OCI-LY3 (cell line): Measurements from ENCODE around the gene FAM219A.

Experiments
- H2AFZ ChIP-seq: fragments of 200-600, 300-600 bp; shearing (Covaris generic); 2 replicates; pipeline ENCODE4 v1.6.0; 2014; ENCODE audit warnings: antibody characterized with exemption, low read depth, low read length
- H3K27ac ChIP-seq: fragments of 200-600, 300-600 bp; sonication (generic); 2 replicates; pipeline ENCODE4 v1.5.1; 2014; ENCODE audit warnings: mild to moderate bottlenecking, low read length, moderate library complexity, mixed read lengths
- H3K27me3 ChIP-seq: fragments of 200-600, 300-600 bp; sonication (generic); 2 replicates; pipeline ENCODE4 v1.6.1; 2014; ENCODE audit warnings: low read depth, low read length, mixed read lengths
- H3K36me3 ChIP-seq: fragments of 200-600, 300-600 bp; sonication (generic); replicated peaks from 2 replicates; pipeline ENCODE3; 2014; ENCODE audit warnings: low read depth, low read length, mixed read lengths
- H3K4me1 ChIP-seq: fragments of 300-600, 200-600 bp; sonication (generic); 2 replicates; pipeline ENCODE4 v1.6.1; 2014; ENCODE audit warnings: low read length, mixed read lengths
- H3K4me2 ChIP-seq: fragments of 200-600, 300-600 bp; sonication (generic); 2 replicates; pipeline ENCODE4 v1.6.1; 2014; ENCODE audit warnings: low read length, mixed read lengths
- H3K4me3 ChIP-seq: fragments of 300-600, 200-600 bp; sonication (generic); 2 replicates; pipeline ENCODE4 v1.5.1; 2014; ENCODE audit warnings: antibody characterized with exemption, mild to moderate bottlenecking, low read length, moderate library complexity
- H3K79me2 ChIP-seq: fragments of 300-600, 200-600 bp; shearing (Covaris generic); 2 replicates; pipeline ENCODE4 v1.6.1; 2014; ENCODE audit warnings: mild to moderate bottlenecking, low read length, mixed read lengths
- H3K9ac ChIP-seq: fragments of 300-600, 200-600 bp; shearing (Covaris generic); 2 replicates; pipeline ENCODE4 v1.6.0; 2014; ENCODE audit warnings: mild to moderate bottlenecking, low read length, moderate library complexity
- H3K9me3 ChIP-seq: fragments of 200-600, 300-600 bp; shearing (Covaris generic); 2 replicates; pipeline ENCODE4 v1.6.1; 2014; ENCODE audit warnings: low read length, mixed read lengths; ENCODE audit not compliant: insufficient read depth
- H4K20me1 ChIP-seq: fragments of 200-600, 300-600 bp; sonication (generic); 2 replicates; pipeline ENCODE4 v1.6.1; 2016; ENCODE audit warnings: low read length, mixed read lengths; ENCODE audit not compliant: insufficient read depth
- EZH2phosphoT487 ChIP-seq: fragments of 200-600 bp; shearing (Covaris generic); IDR thresholded peaks from 2 replicates; pipeline ENCODE4 v1.6.1; 2018; ENCODE audit warnings: antibody characterized with exemption, mixed run types, low read depth
- TF ChIP-seq, protein P1 (sequence below): fragments of 200-600, 300-600 bp; sonication (generic); IDR thresholded peaks from 2 replicates; pipeline ENCODE4 v1.5.1; 2014; ENCODE audit warnings: antibody characterized with exemption, low read length, low read depth

Gene FAM219A

DNA sequence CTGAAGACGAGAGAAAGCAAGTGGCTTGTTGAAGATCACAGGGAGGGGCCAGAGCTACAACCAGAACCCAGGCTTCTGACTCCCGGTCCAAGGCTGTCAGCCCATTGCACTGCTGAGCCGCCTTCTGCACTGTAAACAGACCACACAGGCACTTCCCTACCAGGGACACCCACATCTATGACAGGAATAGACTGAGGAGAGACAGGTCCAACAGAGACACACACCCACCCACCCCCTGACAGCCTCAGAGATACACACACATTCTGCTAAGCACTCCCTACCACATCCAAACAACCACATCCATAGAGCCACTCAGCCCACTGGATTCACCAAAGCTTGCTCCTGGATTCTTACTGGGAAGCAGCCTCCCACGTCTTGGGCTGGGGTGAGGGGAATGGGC lies 58.6 kb downstream of the FAM219A start:
- no peak overlapping the region for H3K27ac ChIP-seq
- no peaks in the 10 kb centered on the region for H3K4me1 ChIP-seq
- H3K36me3 ChIP-seq = no peaks in the 10 kb centered on the region
- H2AFZ ChIP-seq = no peak overlapping the region
- H3K9me3 ChIP-seq = no peaks in the 10 kb centered on the region
- no peak overlapping the region for H3K4me2 ChIP-seq
- no peak overlapping the region for H3K4me3 ChIP-seq
- H3K27me3 ChIP-seq = no peaks in the 10 kb centered on the region
- H3K79me2 ChIP-seq = no peaks in the 10 kb centered on the region
- TF ChIP-seq, protein P1, sequence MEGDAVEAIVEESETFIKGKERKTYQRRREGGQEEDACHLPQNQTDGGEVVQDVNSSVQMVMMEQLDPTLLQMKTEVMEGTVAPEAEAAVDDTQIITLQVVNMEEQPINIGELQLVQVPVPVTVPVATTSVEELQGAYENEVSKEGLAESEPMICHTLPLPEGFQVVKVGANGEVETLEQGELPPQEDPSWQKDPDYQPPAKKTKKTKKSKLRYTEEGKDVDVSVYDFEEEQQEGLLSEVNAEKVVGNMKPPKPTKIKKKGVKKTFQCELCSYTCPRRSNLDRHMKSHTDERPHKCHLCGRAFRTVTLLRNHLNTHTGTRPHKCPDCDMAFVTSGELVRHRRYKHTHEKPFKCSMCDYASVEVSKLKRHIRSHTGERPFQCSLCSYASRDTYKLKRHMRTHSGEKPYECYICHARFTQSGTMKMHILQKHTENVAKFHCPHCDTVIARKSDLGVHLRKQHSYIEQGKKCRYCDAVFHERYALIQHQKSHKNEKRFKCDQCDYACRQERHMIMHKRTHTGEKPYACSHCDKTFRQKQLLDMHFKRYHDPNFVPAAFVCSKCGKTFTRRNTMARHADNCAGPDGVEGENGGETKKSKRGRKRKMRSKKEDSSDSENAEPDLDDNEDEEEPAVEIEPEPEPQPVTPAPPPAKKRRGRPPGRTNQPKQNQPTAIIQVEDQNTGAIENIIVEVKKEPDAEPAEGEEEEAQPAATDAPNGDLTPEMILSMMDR = no peak
- TF ChIP-seq EZH2phosphoT487 = no peak
- H3K9ac ChIP-seq = no peak overlapping the region
- H4K20me1 ChIP-seq = no peaks in the 10 kb centered on the region

DNA sequence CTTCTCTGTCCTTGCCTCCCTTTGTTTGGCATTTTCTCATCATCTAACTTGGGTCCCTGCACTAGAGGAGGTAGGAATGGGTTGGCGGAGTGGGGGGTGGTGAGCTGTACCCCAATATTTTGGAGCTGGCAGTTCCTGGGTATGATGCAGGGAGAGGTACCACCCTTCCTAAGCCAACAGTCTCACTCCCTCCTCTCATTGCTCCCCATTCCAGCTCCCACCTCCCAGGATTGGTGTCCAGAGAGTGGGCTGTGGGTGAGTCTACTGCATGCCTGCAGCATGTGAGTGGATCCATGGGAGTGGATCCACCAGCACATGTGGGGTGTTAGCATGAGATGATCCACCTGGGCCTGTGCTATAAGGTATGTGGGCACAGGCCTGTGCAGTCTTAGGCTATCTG lies 59.5 kb downstream of the FAM219A start:
- H3K36me3 ChIP-seq = no peaks in the 10 kb centered on the region
- H3K4me1 ChIP-seq = no peaks in the 10 kb centered on the region
- no peak overlapping the region for H2AFZ ChIP-seq
- H3K27me3 ChIP-seq = no peaks in the 10 kb centered on the region
- no peak overlapping the region for H3K4me3 ChIP-seq
- no peak overlapping the region for H3K4me2 ChIP-seq
- H3K9ac ChIP-seq = no peak overlapping the region
- H3K27ac ChIP-seq = no peak overlapping the region
- no peaks in the 10 kb centered on the region for H4K20me1 ChIP-seq
- H3K9me3 ChIP-seq = no peaks in the 10 kb centered on the region
- H3K79me2 ChIP-seq = no peaks in the 10 kb centered on the region
- TF ChIP-seq EZH2phosphoT487 = no peak
- TF ChIP-seq, protein P1 = no peak

DNA sequence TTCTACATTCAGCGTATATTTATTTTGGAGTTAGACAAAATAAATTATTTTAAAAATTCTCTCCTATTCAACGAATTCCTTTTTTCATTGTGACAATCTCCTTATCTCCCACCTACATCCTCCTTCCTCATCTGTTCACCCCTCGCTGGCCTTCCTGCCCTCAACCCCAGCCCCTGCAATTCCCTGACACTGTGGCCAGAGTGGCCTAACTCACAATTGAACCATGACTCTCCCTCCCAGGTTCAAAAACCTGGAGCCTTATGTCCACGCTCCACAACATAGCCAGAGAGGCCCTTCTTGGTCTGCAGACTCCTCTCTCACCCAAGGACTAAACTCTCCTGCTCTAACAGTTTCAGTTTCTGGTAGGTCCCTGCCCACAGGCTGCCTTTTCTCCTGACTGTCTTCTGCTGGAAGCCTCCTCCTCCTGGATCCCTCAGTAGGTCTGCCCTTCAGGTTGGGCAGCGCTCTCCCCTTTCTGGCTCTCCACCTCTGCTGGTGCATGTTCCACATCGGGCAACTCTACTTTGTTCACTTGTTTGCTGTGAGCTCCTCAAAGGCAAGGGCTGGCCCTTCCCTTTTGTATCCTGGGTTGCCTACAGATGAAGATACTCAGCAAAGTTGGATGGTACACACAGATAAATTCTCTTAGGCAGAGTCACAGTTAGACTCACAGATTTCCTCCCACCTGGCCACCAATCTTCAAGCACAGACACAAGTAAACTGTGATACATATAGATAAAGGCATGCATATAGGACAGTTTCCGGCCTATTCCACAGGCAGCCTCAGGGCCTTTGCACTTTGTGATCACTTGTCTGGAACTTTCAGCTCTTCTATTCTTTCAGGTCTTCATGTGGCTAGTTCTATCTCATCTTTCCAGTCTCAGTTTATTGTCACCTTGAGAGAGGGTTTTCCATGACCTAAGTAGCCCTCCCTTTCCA lies 61.8 kb downstream of the FAM219A start:
- H3K27me3 ChIP-seq = no peaks in the 10 kb centered on the region
- H3K4me2 ChIP-seq = no peak overlapping the region
- no peaks in the 10 kb centered on the region for H4K20me1 ChIP-seq
- H3K9ac ChIP-seq = no peak overlapping the region
- no peaks in the 10 kb centered on the region for H3K4me1 ChIP-seq
- no peaks in the 10 kb centered on the region for H3K36me3 ChIP-seq
- H2AFZ ChIP-seq = no peak overlapping the region
- no peaks in the 10 kb centered on the region for H3K79me2 ChIP-seq
- TF ChIP-seq EZH2phosphoT487 = no peak
- TF ChIP-seq, protein P1 = no peak
- H3K27ac ChIP-seq = no peak overlapping the region
- H3K4me3 ChIP-seq = no peak overlapping the region
- H3K9me3 ChIP-seq = no peaks in the 10 kb centered on the region

DNA sequence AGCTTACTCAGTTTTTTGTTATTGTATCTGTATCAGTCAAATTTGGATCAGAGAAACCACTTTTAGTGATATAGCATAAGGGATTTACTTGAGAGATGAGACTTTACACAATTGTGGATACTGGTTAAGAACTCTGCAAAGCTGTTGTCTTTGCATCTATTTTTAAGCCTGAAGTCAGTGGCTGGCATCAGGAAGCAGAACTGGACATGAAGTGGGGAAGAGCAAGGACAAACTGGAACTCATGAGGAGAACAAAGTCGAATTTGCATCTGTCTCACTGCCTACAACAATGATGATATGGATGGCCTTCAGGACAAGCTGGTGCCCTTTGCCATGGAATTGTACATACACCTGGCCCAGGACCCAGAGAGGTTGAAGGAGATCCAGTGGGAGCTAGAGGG lies 65.9 kb downstream of the FAM219A start:
- no peaks in the 10 kb centered on the region for H3K36me3 ChIP-seq
- H3K27ac ChIP-seq = no peak overlapping the region
- H3K4me3 ChIP-seq = no peak overlapping the region
- H3K4me1 ChIP-seq = no peaks in the 10 kb centered on the region
- no peaks in the 10 kb centered on the region for H4K20me1 ChIP-seq
- H2AFZ ChIP-seq = no peak overlapping the region
- H3K9ac ChIP-seq = no peak overlapping the region
- H3K27me3 ChIP-seq = peaks cover 12% of the 10 kb centered on the region; the same call in 1 of the 2 replicates
- no peaks in the 10 kb centered on the region for H3K9me3 ChIP-seq
- no peak overlapping the region for H3K4me2 ChIP-seq
- H3K79me2 ChIP-seq = no peaks in the 10 kb centered on the region
- TF ChIP-seq, protein P1 = no peak
- no peak for TF ChIP-seq EZH2phosphoT487
